GM19455 (cell line): ENCODE measurements around the gene CPT1A.

Source experiments
- ATAC-seq: cut with Tn5 transposase; IDR thresholded peaks from one replicate; pipeline ENCODE4 v1.9.1; 2021; ENCODE audit not compliant: unreplicated experiment

CPT1A gene

DNA sequence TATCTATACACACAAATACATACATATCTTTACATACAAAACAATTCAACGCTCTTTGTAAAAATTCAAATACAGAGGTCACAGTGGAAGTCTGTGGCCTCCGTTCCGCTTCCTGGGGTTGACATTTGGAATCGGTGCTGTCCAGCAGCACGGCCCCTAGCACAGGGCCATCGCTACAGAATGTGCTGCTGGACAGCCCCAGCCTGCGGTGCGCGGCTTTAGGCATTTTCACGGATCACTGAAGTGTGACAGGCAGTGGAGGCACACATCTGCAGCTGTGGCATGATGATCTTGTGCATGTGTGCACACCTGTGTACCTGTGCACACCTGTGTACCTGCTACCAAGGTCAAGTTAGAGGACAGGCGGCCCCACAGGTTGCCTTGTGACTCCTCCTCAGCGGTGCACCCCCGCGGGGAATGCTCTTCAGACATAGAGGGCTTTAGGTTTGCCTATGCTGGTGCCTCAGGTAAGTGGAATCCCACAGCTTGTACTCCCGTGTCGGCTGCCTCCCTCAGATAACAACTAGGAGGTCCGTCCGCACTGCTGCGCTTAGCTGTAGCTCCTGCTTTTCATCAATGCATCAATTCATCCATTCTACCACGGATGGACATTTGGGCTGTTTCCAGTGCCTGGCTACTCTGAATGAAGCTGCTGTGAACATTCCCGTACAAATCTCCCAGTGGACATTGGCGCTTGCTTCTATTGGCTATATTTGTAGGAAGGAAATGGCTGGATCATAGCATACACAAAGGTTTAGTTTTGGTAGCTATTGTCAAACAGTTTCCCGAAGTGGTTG, 127.5 kb downstream of the CPT1A start:
- ATAC-seq: no peak

DNA sequence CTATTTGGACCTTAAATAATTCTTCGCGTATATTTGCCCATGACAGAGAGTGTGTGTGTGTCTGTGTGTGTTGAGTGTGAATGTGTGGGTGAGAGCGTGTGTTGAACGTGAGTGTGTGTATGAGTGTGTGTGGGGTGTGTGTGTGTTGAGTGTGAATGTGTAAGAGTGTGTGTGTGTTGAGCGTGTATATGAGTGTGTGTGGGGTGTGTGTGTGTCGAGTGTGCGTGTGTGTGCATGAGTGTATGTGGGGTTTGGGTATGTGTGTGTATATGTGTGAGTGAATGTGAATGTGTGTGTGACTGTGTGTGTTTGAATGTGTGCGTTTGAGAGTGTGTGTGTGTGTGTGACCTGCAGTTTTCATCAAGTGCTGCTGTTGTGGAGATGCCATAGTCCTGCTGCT, 130.6 kb downstream of the CPT1A start:
- ATAC-seq: no peak

DNA sequence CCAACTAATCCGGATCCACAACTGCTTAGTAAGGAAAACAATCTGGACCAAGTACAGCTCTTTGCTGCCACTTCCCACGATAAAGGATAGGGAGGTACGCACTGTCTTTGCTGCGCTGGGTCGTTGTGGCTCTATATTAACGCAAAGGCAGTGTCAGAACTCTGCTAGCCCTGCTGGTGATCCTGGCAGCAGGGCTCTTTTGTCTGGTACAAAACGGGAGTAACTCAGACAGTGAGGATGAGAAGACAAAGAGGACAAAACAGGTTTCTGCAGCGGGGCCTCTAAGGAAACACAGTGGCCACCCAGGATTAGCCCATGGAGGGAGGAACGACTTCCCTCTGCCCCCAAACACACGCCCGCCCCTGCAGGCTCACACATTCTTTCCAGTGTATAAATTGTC, 131.3 kb downstream of the CPT1A start:
- no peak for ATAC-seq

DNA sequence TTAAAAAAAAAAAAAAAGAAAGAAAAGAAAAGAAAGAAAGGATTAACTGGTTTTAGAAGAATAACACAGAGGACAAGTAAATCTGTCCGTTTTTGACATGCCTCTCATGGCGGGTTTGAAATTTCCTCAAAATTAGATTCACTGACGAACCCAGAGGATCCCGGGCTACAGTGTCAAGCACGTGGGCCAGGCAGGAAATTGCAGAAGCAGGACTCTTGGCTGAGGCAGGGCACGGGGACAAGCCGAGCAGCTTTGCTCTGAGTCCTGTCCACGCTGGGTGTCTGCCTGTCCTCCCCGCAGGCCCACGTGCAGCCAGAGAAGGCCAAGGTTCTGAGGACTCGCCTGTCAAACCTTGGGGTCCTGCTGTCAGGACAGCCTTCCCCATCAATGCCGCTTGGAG, 132.7 kb downstream of the CPT1A start:
- no peak for ATAC-seq

DNA sequence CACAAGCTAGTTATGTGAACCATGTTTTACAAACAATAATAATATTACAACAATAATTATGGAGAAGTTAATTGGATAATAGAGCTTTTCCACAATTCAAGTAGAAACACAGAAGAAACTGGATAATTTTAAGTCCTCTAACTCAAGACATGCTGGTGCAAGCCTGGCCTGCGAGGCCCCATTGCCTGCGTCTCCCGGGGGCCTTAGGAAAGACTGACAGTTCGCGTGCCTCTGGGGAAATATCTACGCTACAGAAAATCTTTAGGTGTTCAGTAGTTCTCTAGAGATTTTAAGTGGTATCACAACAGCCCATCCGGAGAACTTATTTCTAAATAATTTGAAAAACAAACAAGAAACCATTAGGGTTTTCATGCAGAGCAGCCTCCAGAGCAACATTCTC, 134.2 kb downstream of the CPT1A start:
- ATAC-seq: no peak

DNA sequence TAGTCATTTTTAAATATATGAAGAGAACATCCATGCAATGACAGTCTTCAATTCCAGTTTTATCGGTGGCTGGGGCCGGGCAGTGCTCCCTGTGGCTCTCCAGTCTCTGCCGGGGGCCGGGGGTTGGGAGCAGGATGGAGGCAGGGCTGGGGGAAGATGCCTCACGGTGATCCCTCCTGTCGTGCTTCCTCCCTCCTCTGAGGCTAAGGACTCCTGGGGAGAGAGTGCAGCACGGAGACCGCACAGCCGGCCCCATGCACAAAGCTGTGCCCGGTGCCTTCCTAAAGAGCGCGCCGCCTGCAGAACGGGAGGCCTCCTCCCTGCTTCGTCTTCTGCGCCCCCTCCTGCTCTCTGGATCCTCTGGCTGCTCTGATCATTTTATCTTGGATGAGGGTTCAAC, 136.8 kb downstream of the CPT1A start:
- no peak for ATAC-seq
